Effector CD8-positive, alpha-beta T cell (primary cell): ENCODE data around the gene ASNSD1.
"Not testable (repeated sequence)": the region's sequence is repeated elsewhere in the genome, so short reads cannot be mapped to it uniquely, and the experiment has no call there.

Experiments
- DNase-seq: peaks from one replicate; lab custom pipeline; 2025; lab: John Stamatoyannopoulos, UW

The ASNSD1 gene

GRCh38 chr2:189685540-189686229 is 24.4 kb downstream of the ASNSD1 start:
- DNase-seq: no peak

- DNase-seq: not testable (repeated sequence)
Measured at GRCh38 chr2:189687796-189688195, 26.5 kb downstream of the ASNSD1 start.

- DNase-seq: no peak
Measured at GRCh38 chr2:189696223-189696622, 35.0 kb downstream of the ASNSD1 start.

GRCh38 chr2:189698020-189698887 is 37.0 kb downstream of the ASNSD1 start:
- DNase-seq: peak; percentile 6

GRCh38 chr2:189700681-189701080 is 39.4 kb downstream of the ASNSD1 start:
- DNase-seq: no peak

- no peak for DNase-seq
Measured at GRCh38 chr2:189702071-189702470, 40.8 kb downstream of the ASNSD1 start.

- DNase-seq: no peak
Measured at GRCh38 chr2:189709501-189710221, 48.4 kb downstream of the ASNSD1 start.

- DNase-seq: not testable (repeated sequence)
Measured at GRCh38 chr2:189717593-189717992, 56.3 kb downstream of the ASNSD1 start.

GRCh38 chr2:189719571-189719970 is 58.3 kb downstream of the ASNSD1 start:
- DNase-seq: no peak
